Tibial nerve (tissue), 3 donors: ENCODE results near the gene VARS2.

Experiments
- CTCF ChIP-seq, 5 experiments: fragments of 200-600 bp in 3 of 5; fragments of 450-650 bp in 2 of 5; sonication (generic) in 3 of 5; IDR thresholded peaks; one replicate each; pipeline ENCODE4 v1.5.1; 2016 to 2019; ENCODE audit warnings: antibody characterized with exemption in 5 of 5, mild to moderate bottlenecking in 3 of 5, moderate library complexity in 2 of 5
- POLR2A ChIP-seq, 2 donors: fragments of 450-650 bp; IDR thresholded peaks; one replicate each; pipeline ENCODE4 v1.6.1; 2017; ENCODE audit warnings: antibody characterized with exemption in 2 of 2, mild to moderate bottlenecking in 2 of 2, moderate library complexity in 2 of 2

GRCh38 chr6:30896541-30896940, 17.5 kb upstream of the VARS2 start:
- TF ChIP-seq CTCF (IDR thresholded peaks at IDR 0.05) (no peak), POLR2A (IDR thresholded peaks at IDR 0.05) (no peak)
